Fibroblast of gingiva (primary cell): ENCODE measurements around the gene COQ8B.
A peak's percentile ranks its signal among the peaks of the same experiment; 100 is the strongest.
"Not testable (repeated sequence)": the region's sequence is repeated elsewhere in the genome, so short reads cannot be mapped to it uniquely, and the experiment has no call there.

Experiments
- DNase-seq: peaks from one replicate; pipeline ENCODE4 v3.0.0-alpha.2; 2011; ENCODE audit warnings: low read depth

COQ8B gene

GRCh38 chr19:40742477-40742876 is 25.8 kb upstream of the COQ8B start:
- no peak for DNase-seq

- DNase-seq = no peak
Measured at GRCh38 chr19:40741527-40742390, 25.1 kb upstream of the COQ8B start.

GRCh38 chr19:40740747-40741146 is 24.1 kb upstream of the COQ8B start:
- DNase-seq = peak; percentile 92

- DNase-seq = no peak
Measured at GRCh38 chr19:40739871-40740703, 23.4 kb upstream of the COQ8B start.

- no peak for DNase-seq
Measured at GRCh38 chr19:40739030-40739839, 22.5 kb upstream of the COQ8B start.

GRCh38 chr19:40737102-40737644 is 20.5 kb upstream of the COQ8B start:
- DNase-seq = no peak

- no peak for DNase-seq
Measured at GRCh38 chr19:40736661-40737060, 20.0 kb upstream of the COQ8B start.

- DNase-seq = no peak
Measured at GRCh38 chr19:40735013-40735771, 18.5 kb upstream of the COQ8B start.

- no peak for DNase-seq
Measured at GRCh38 chr19:40733149-40733548, 16.5 kb upstream of the COQ8B start.

GRCh38 chr19:40732304-40732703 is 15.6 kb upstream of the COQ8B start:
- DNase-seq = not testable (repeated sequence)

GRCh38 chr19:40730065-40730464 is 13.4 kb upstream of the COQ8B start:
- not testable (repeated sequence) for DNase-seq

- DNase-seq = no peak
Measured at GRCh38 chr19:40726279-40726678, 9.6 kb upstream of the COQ8B start.

- DNase-seq = no peak
Measured at GRCh38 chr19:40724855-40725254, 8.2 kb upstream of the COQ8B start.

GRCh38 chr19:40724315-40724714 is 7.6 kb upstream of the COQ8B start:
- DNase-seq = no peak

- DNase-seq = no peak
Measured at GRCh38 chr19:40723661-40724254, 7.1 kb upstream of the COQ8B start.

GRCh38 chr19:40721936-40722661 is 5.4 kb upstream of the COQ8B start:
- DNase-seq = no peak

GRCh38 chr19:40721140-40721486 is 4.4 kb upstream of the COQ8B start:
- DNase-seq = no peak

GRCh38 chr19:40719414-40719894 is 2.8 kb upstream of the COQ8B start:
- DNase-seq = no peak

GRCh38 chr19:40718774-40719391 is 2.2 kb upstream of the COQ8B start:
- peak; percentile 44 for DNase-seq
